NK-92 treated with Interleukin-12 subunit alpha and Interleukin-12 subunit beta, amount 100 ng/mL, for 24 hours (cell line): ENCODE data around the gene NISCH.

Source experiments
- DNase-seq: peaks from one replicate; lab custom pipeline; 2025; lab: John Stamatoyannopoulos, UW

The NISCH gene

GRCh38 chr3:52541050-52541449 lies 85.6 kb downstream of the NISCH start:
- DNase-seq: no peak
